ENCODE results near the gene KRT84. TPM values are rescaled to one million over a fixed set of nuclear protein-coding genes. Genes with fewer than 3 reads are reported as not detected.

The KRT84 gene
- total RNA-seq, 1 experiment from 2014 or later, result not detected

DNA sequence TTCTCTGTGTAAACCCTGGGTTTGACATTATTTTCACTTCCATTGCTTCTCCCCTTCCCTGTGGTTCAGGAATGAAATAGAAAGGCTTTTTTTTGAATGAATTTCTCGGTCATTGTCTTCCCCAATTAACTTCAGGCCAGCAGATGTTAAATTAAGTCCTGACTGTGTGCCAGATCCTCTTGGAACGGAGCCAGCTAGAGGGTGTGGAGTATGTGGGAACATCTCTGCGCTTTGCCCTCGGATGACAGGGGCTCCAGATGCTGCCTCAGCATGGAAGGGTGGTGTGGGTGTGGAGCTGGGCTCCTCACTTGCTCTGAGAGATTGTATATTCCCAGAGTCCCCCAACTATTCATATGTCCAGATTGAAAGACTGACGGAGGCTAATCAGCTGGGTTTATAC, 31.3 kb downstream of the KRT84 start:
- intact Hi-C loops (cut with micrococcal nuclease; ENCODE audit: unreplicated experiment), result no loop called here
- peaks cover 11% of the 10 kb centered on the region for H3K4me1 ChIP-seq (ENCODE audit: insufficient read depth, low read length, poor library complexity, severe bottlenecking)
- H3K27me3 ChIP-seq (replicated peaks; ENCODE audit: insufficient read depth, low read depth, low read length, poor library complexity), result no peaks in the 10 kb centered on the region
- H3K4me3 ChIP-seq (ENCODE audit: low read depth, low read length, poor library complexity, severe bottlenecking), result no peak overlapping the region
- no peak overlapping the region for H3K27ac ChIP-seq (ENCODE audit: low read depth, low read length, poor library complexity, severe bottlenecking)
- ChIA-PET CTCF (interaction anchor here (0.6 kb wide), 1 partner anchor 285 kb away, joined by 3 read pairs; no protein-coding TSS in a partner anchor), POLR2A (ENCODE audit: low non-redundant PET) (no interaction called here)
- H3K36me3 ChIP-seq (ENCODE audit: insufficient read depth, low read length, poor library complexity, severe bottlenecking), result no peaks in the 10 kb centered on the region
- peak; percentile 63 for DNase-seq (ENCODE audit: low spot score)
- BruUV-seq (replicated peaks), result no TSS peak
- TF ChIP-seq EZH2 (IDR thresholded peaks at IDR 0.05; ENCODE audit: borderline replicate concordance, low read depth, low read length, poor library complexity, severe bottlenecking), result no peak
- TF ChIP-seq, protein P1, sequence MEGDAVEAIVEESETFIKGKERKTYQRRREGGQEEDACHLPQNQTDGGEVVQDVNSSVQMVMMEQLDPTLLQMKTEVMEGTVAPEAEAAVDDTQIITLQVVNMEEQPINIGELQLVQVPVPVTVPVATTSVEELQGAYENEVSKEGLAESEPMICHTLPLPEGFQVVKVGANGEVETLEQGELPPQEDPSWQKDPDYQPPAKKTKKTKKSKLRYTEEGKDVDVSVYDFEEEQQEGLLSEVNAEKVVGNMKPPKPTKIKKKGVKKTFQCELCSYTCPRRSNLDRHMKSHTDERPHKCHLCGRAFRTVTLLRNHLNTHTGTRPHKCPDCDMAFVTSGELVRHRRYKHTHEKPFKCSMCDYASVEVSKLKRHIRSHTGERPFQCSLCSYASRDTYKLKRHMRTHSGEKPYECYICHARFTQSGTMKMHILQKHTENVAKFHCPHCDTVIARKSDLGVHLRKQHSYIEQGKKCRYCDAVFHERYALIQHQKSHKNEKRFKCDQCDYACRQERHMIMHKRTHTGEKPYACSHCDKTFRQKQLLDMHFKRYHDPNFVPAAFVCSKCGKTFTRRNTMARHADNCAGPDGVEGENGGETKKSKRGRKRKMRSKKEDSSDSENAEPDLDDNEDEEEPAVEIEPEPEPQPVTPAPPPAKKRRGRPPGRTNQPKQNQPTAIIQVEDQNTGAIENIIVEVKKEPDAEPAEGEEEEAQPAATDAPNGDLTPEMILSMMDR (conservative IDR thresholded peaks at IDR 0.05; ENCODE audit: low read depth, low read length), result no peak
- no peaks in the 10 kb centered on the region for H3K9me3 ChIP-seq (ENCODE audit: low read depth, low read length, poor library complexity, severe bottlenecking)

DNA sequence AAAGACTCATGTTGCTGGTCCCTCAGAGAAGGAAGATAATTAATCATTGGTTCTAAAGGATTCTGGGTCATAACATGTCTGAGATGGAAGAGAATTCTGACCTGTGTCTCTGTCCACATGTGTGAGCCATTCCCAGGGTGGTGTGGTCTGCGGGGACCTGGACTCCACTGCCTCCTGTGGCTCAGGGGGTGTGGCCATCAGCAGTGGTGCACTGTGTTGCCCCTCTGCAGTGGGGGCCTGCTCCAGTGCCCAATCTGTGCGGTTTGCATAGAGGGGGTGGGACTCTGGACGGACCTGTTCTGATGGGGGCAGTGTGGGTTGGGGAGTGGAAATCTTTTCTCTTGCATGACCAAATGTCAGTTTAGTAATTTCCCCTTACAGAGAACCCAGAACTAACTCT, 31.7 kb downstream of the KRT84 start:
- POLR2A ChIA-PET (ENCODE audit: low non-redundant PET), result no interaction called here

DNA sequence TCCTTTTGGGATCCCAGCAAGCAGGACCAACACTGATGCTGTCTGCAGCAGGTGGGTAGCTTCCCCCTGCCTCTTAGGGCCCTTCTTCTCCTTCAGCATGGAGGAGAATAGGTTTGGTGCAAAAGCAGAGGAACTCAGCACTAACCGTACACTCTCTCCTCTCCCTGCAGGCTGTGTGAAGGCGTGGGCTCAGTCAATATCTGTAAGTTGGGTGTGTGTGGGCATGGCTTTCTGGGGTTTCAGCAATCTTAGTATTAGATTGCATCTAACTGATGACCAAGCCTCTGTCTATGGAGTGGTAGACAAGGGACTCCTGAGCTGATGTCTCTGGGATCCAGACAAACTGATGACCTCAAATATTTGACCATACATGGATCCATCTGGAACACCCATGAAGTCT, 32.5 kb downstream of the KRT84 start:
- no peaks in the 10 kb centered on the region for H3K4me1 ChIP-seq (ENCODE audit: insufficient read depth, low read length, poor library complexity, severe bottlenecking)
- intact Hi-C loops (cut with micrococcal nuclease; ENCODE audit: unreplicated experiment), result no loop called here
- DNase-seq (ENCODE audit: low spot score), result no peak
- no peak overlapping the region for H3K27ac ChIP-seq (ENCODE audit: low read depth, low read length, poor library complexity, severe bottlenecking)
- no peaks in the 10 kb centered on the region for H3K27me3 ChIP-seq (replicated peaks; ENCODE audit: insufficient read depth, low read depth, low read length, poor library complexity)
- H3K9me3 ChIP-seq (ENCODE audit: low read depth, low read length, poor library complexity, severe bottlenecking), result no peaks in the 10 kb centered on the region
- H3K4me3 ChIP-seq (ENCODE audit: low read depth, low read length, poor library complexity, severe bottlenecking), result no peak overlapping the region
- no peaks in the 10 kb centered on the region for H3K36me3 ChIP-seq (ENCODE audit: insufficient read depth, low read length, poor library complexity, severe bottlenecking)
- BruUV-seq (replicated peaks), result no TSS peak
- no peak for TF ChIP-seq EZH2 (IDR thresholded peaks at IDR 0.05; ENCODE audit: borderline replicate concordance, low read depth, low read length, poor library complexity, severe bottlenecking)
- TF ChIP-seq, protein P1 (conservative IDR thresholded peaks at IDR 0.05; ENCODE audit: low read depth, low read length), result no peak
- POLR2A ChIA-PET (ENCODE audit: low non-redundant PET), result no interaction called here
- CTCF ChIA-PET, result no interaction called here

More for the DNA sequence above, 31.7 kb downstream of the KRT84 start:
- H3K4me3 ChIP-seq (ENCODE audit: low read depth, low read length, poor library complexity, severe bottlenecking), result no peak overlapping the region
- no peaks in the 10 kb centered on the region for H3K27me3 ChIP-seq (replicated peaks; ENCODE audit: insufficient read depth, low read depth, low read length, poor library complexity)
- H3K36me3 ChIP-seq (ENCODE audit: insufficient read depth, low read length, poor library complexity, severe bottlenecking), result no peaks in the 10 kb centered on the region
- intact Hi-C loops (cut with micrococcal nuclease; ENCODE audit: unreplicated experiment), result no loop called here
- DNase-seq (ENCODE audit: low spot score), result no peak
- CTCF ChIA-PET, result interaction anchor here (0.6 kb wide), 1 partner anchor 285 kb away, joined by 3 read pairs; no protein-coding TSS in a partner anchor
- H3K9me3 ChIP-seq (ENCODE audit: low read depth, low read length, poor library complexity, severe bottlenecking), result no peaks in the 10 kb centered on the region
- H3K27ac ChIP-seq (ENCODE audit: low read depth, low read length, poor library complexity, severe bottlenecking), result no peak overlapping the region
- H3K4me1 ChIP-seq (ENCODE audit: insufficient read depth, low read length, poor library complexity, severe bottlenecking), result peaks cover 7% of the 10 kb centered on the region
- TF ChIP-seq, protein P1 (conservative IDR thresholded peaks at IDR 0.05; ENCODE audit: low read depth, low read length), result no peak
- no peak for TF ChIP-seq EZH2 (IDR thresholded peaks at IDR 0.05; ENCODE audit: borderline replicate concordance, low read depth, low read length, poor library complexity, severe bottlenecking)
- BruUV-seq (replicated peaks), result no TSS peak

All from A673 (cell line).